Body of pancreas (tissue), 4 donors: ENCODE results near the gene CDK5RAP2.

Source experiments
- POLR2A ChIP-seq, 3 donors: fragments of 450-650 bp; IDR thresholded peaks; one replicate each; pipeline ENCODE4 v1.6.1; 2016; ENCODE audit warnings: antibody characterized with exemption in 3 of 3, mild to moderate bottlenecking in 2 of 3
- TF ChIP-seq, protein P1 (sequence below), 7 experiments: fragments of 450-650 bp in 4 of 7; fragments of 200-600 bp in 3 of 7; sonication (generic) in 3 of 7; IDR thresholded peaks; one replicate each; pipeline ENCODE4 v1.5.1; 2016 to 2019; ENCODE audit warnings: antibody characterized with exemption in 7 of 7

DNA sequence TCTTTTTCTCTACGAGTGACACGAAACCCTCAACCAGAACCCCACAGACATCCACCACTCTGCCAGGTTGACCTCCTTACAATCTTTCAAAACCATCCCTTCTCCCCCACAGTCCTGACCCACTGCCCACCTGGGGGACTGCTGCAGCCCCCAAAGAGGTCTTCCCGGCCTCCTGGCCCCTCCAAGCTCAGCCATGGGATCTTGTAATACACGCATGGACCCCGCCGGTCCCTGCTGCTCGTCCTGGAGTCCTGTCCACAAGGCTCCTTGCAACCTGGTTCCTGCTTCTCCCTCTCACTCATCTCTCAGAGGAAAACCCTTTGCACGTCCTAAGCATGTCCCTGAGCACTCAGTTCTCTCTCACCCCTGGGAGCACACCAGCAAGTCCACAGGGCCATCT lies 187.3 kb downstream of the CDK5RAP2 start:
- TF ChIP-seq, protein P1, sequence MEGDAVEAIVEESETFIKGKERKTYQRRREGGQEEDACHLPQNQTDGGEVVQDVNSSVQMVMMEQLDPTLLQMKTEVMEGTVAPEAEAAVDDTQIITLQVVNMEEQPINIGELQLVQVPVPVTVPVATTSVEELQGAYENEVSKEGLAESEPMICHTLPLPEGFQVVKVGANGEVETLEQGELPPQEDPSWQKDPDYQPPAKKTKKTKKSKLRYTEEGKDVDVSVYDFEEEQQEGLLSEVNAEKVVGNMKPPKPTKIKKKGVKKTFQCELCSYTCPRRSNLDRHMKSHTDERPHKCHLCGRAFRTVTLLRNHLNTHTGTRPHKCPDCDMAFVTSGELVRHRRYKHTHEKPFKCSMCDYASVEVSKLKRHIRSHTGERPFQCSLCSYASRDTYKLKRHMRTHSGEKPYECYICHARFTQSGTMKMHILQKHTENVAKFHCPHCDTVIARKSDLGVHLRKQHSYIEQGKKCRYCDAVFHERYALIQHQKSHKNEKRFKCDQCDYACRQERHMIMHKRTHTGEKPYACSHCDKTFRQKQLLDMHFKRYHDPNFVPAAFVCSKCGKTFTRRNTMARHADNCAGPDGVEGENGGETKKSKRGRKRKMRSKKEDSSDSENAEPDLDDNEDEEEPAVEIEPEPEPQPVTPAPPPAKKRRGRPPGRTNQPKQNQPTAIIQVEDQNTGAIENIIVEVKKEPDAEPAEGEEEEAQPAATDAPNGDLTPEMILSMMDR (IDR thresholded peaks at IDR 0.05) = no peak
- no peak for TF ChIP-seq POLR2A (IDR thresholded peaks at IDR 0.05)
